ENCODE data around the gene RDH13. TPM values are rescaled to one million over a fixed set of nuclear protein-coding genes. Genes with fewer than 3 reads are reported as not detected.
A peak's percentile ranks its signal among the peaks of the same experiment; 100 is the strongest.
"Not testable (repeated sequence)": the region's sequence is repeated elsewhere in the genome, so short reads cannot be mapped to it uniquely, and the experiment has no call there.

Gene RDH13
- total RNA-seq, 2 experiments from 2014 or later = 8.7 to 8.9 TPM

GRCh38 chr19:55044771-55045716 is 17.9 kb downstream of the RDH13 start:
- intact Hi-C loops (cut with micrococcal nuclease) = no loop called here
- Mint-ChIP-seq H3K27me3 (ENCODE audit: low read depth) (no peaks in the 10 kb centered on the region), H3K4me1 (ENCODE audit: low read depth) (peaks cover 18% of the 10 kb centered on the region), H3K27ac (no peak overlapping the region), H3K4me3 (no peak overlapping the region), H3K36me3 (ENCODE audit: low read depth) (peaks cover 24% of the 10 kb centered on the region), H3K9me3 (no peaks in the 10 kb centered on the region)
- CTCF ChIA-PET = no interaction called here
- no peak for DNase-seq

- Mint-ChIP-seq H3K36me3 (ENCODE audit: low read depth) (peaks cover 26% of the 10 kb centered on the region), H3K4me3 (no peak overlapping the region), H3K4me1 (ENCODE audit: low read depth) (peaks cover 20% of the 10 kb centered on the region), H3K27ac (peak overlapping the region; percentile 30), H3K27me3 (ENCODE audit: low read depth) (no peaks in the 10 kb centered on the region), H3K9me3 (no peaks in the 10 kb centered on the region)
- intact Hi-C loops (cut with micrococcal nuclease) = no loop called here
- CTCF ChIA-PET = no interaction called here
- DNase-seq = no peak
Measured at GRCh38 chr19:55044286-55044685, 18.7 kb downstream of the RDH13 start.

GRCh38 chr19:55042688-55043087 is 20.3 kb downstream of the RDH13 start:
- Mint-ChIP-seq H3K27ac (peak overlapping the region; percentile 65), H3K4me3 (no peak overlapping the region), H3K4me1 (ENCODE audit: low read depth) (peaks cover 20% of the 10 kb centered on the region), H3K9me3 (no peaks in the 10 kb centered on the region), H3K36me3 (ENCODE audit: low read depth) (peaks cover 16% of the 10 kb centered on the region), H3K27me3 (ENCODE audit: low read depth) (no peaks in the 10 kb centered on the region)
- no peak for DNase-seq
- intact Hi-C loops (cut with micrococcal nuclease) = no loop called here
- CTCF ChIA-PET = no interaction called here

GRCh38 chr19:55042344-55042678 is 20.6 kb downstream of the RDH13 start:
- Mint-ChIP-seq H3K4me3 (peak overlapping the region; percentile 35), H3K27me3 (ENCODE audit: low read depth) (no peaks in the 10 kb centered on the region), H3K9me3 (no peaks in the 10 kb centered on the region), H3K4me1 (ENCODE audit: low read depth) (peaks cover 20% of the 10 kb centered on the region), H3K36me3 (ENCODE audit: low read depth) (peaks cover 14% of the 10 kb centered on the region), H3K27ac (peak overlapping the region; percentile 65)
- no peak for DNase-seq
- intact Hi-C loops (cut with micrococcal nuclease) = no loop called here
- CTCF ChIA-PET = no interaction called here

GRCh38 chr19:55041627-55042343 is 21.2 kb downstream of the RDH13 start:
- peak overlapping the region; percentile 65 for H3K27ac Mint-ChIP-seq
- peaks cover 20% of the 10 kb centered on the region for H3K4me1 Mint-ChIP-seq (ENCODE audit: low read depth)
- no peaks in the 10 kb centered on the region for H3K9me3 Mint-ChIP-seq
- no peaks in the 10 kb centered on the region for H3K27me3 Mint-ChIP-seq (ENCODE audit: low read depth)
- H3K36me3 Mint-ChIP-seq (ENCODE audit: low read depth) = peaks cover 14% of the 10 kb centered on the region
- peak; percentile 62 for DNase-seq
- peak overlapping the region; percentile 35 for H3K4me3 Mint-ChIP-seq
- intact Hi-C loops (cut with micrococcal nuclease) = no loop called here
- CTCF ChIA-PET = no interaction called here

- no peak for DNase-seq
- Mint-ChIP-seq H3K9me3 (no peaks in the 10 kb centered on the region), H3K36me3 (ENCODE audit: low read depth) (peaks cover 13% of the 10 kb centered on the region), H3K27me3 (ENCODE audit: low read depth) (no peaks in the 10 kb centered on the region), H3K27ac (peak overlapping the region; percentile 65), H3K4me3 (peak overlapping the region; percentile 35), H3K4me1 (ENCODE audit: low read depth) (peaks cover 20% of the 10 kb centered on the region)
- CTCF ChIA-PET = no interaction called here
- intact Hi-C loops (cut with micrococcal nuclease) = no loop called here
Measured at GRCh38 chr19:55041244-55041626, 21.7 kb downstream of the RDH13 start.

GRCh38 chr19:55040654-55041053 is 22.3 kb downstream of the RDH13 start:
- not testable (repeated sequence) for H3K27ac Mint-ChIP-seq
- CTCF ChIA-PET = interaction anchor here (0.6 kb wide), 1 partner anchor 1136 kb away, joined by 3 read pairs; no protein-coding TSS in a partner anchor

GRCh38 chr19:55037603-55038002 is 25.3 kb downstream of the RDH13 start:
- peaks cover 17% of the 10 kb centered on the region for H3K4me1 Mint-ChIP-seq (ENCODE audit: low read depth)
- intact Hi-C loops (cut with micrococcal nuclease); H3K9me3 Mint-ChIP-seq; H3K27ac Mint-ChIP-seq; DNase-seq; H3K4me3 Mint-ChIP-seq; CTCF ChIA-PET; H3K36me3 Mint-ChIP-seq (ENCODE audit: low read depth); H3K27me3 Mint-ChIP-seq (ENCODE audit: low read depth): not testable (repeated sequence)

More at GRCh38 chr19:55040654-55041053, 22.3 kb downstream of the RDH13 start:
- Mint-ChIP-seq H3K36me3 (ENCODE audit: low read depth) (peaks cover 12% of the 10 kb centered on the region), H3K4me1 (ENCODE audit: low read depth) (peaks cover 20% of the 10 kb centered on the region)
- H3K9me3 Mint-ChIP-seq; H3K4me3 Mint-ChIP-seq; DNase-seq; intact Hi-C loops (cut with micrococcal nuclease); H3K27me3 Mint-ChIP-seq (ENCODE audit: low read depth): not testable (repeated sequence)

- intact Hi-C loops (cut with micrococcal nuclease) = no loop called here
- H3K4me3 Mint-ChIP-seq = no peak overlapping the region
- no peak for DNase-seq
- H3K36me3 Mint-ChIP-seq (ENCODE audit: low read depth) = peaks cover 4% of the 10 kb centered on the region
- H3K4me1 Mint-ChIP-seq (ENCODE audit: low read depth) = peaks cover 2% of the 10 kb centered on the region
- no peaks in the 10 kb centered on the region for H3K9me3 Mint-ChIP-seq
- CTCF ChIA-PET = no interaction called here
- no peaks in the 10 kb centered on the region for H3K27me3 Mint-ChIP-seq (ENCODE audit: low read depth)
- H3K27ac Mint-ChIP-seq = no peak overlapping the region
Measured at GRCh38 chr19:55036058-55036457, 26.9 kb downstream of the RDH13 start.

GRCh38 chr19:55034751-55035150 is 28.2 kb downstream of the RDH13 start:
- CTCF ChIA-PET = no interaction called here
- H3K36me3 Mint-ChIP-seq (ENCODE audit: low read depth) = peaks cover 2% of the 10 kb centered on the region
- no peaks in the 10 kb centered on the region for H3K27me3 Mint-ChIP-seq (ENCODE audit: low read depth)
- H3K27ac Mint-ChIP-seq = no peak overlapping the region
- no peak overlapping the region for H3K4me3 Mint-ChIP-seq
- no peaks in the 10 kb centered on the region for H3K9me3 Mint-ChIP-seq
- DNase-seq = no peak
- peaks cover under 1% of the 10 kb centered on the region for H3K4me1 Mint-ChIP-seq (ENCODE audit: low read depth)
- intact Hi-C loops (cut with micrococcal nuclease) = no loop called here

GRCh38 chr19:55032976-55033643 is 29.8 kb downstream of the RDH13 start:
- DNase-seq; intact Hi-C loops (cut with micrococcal nuclease); H3K27me3 Mint-ChIP-seq (ENCODE audit: low read depth); H3K4me1 Mint-ChIP-seq (ENCODE audit: low read depth); H3K9me3 Mint-ChIP-seq; H3K27ac Mint-ChIP-seq; H3K4me3 Mint-ChIP-seq; CTCF ChIA-PET; H3K36me3 Mint-ChIP-seq (ENCODE audit: low read depth): not testable (repeated sequence)

- H3K4me3 Mint-ChIP-seq = no peak overlapping the region
- intact Hi-C loops (cut with micrococcal nuclease) = no loop called here
- H3K27me3 Mint-ChIP-seq (ENCODE audit: low read depth) = no peaks in the 10 kb centered on the region
- H3K9me3 Mint-ChIP-seq = no peaks in the 10 kb centered on the region
- peaks cover 2% of the 10 kb centered on the region for H3K4me1 Mint-ChIP-seq (ENCODE audit: low read depth)
- H3K27ac Mint-ChIP-seq = no peak overlapping the region
- DNase-seq = no peak
- H3K36me3 Mint-ChIP-seq (ENCODE audit: low read depth) = peaks cover 1% of the 10 kb centered on the region
- CTCF ChIA-PET = no interaction called here
Measured at GRCh38 chr19:55032170-55032800, 30.7 kb downstream of the RDH13 start.

Data from activated naive CD4-positive, alpha-beta T cell treated with anti-CD3 and anti-CD28 coated beads for 36 hours (primary cell).